GM21528 (cell line): Measurements from ENCODE around the gene AIF1L.

Experiments used
- ATAC-seq: cut with Tn5 transposase; IDR thresholded peaks from one replicate; pipeline ENCODE4 v1.9.1; 2021; ENCODE audit warnings: mild to moderate bottlenecking, moderate library complexity; ENCODE audit not compliant: unreplicated experiment, low FRiP score

The AIF1L gene

DNA sequence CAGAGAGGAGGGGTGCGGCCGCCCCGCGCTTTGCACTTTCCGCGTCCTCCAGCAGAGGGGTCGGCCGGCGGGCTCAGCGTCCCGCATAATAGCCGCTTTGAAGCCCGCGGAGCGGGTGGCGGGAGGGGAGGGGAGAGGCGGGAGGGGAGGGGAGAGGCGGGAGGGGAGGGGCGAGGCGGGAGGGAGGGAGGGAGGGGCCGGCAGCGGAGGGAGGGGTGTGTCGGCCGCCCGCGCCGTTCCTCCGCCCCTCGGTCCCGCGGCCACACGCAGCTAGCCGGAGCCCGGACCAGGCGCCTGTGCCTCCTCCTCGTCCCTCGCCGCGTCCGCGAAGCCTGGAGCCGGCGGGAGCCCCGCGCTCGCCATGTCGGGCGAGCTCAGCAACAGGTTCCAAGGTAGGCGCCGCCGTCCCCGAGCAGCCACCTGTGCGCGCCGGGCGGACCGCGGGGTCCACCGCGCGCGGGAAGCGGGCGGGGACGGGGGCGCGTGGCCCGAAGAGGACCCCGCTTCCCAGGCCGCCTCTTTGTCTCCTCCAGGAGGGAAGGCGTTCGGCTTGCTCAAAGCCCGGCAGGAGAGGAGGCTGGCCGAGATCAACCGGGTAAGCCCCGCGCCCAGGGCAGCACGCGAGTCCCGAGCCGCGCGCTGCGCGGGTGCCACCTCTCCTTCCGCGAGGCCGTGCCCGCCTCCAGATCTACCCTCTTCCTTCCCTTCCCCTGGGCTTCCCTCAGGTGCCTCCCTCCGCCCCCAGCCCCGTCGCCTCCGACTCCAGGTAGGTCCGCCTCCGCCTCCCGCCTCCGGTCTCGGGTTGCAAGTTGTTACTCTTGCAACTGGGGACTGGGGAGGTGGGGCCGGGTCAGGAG lies at the start of gene AIF1L:
Gene AIF1L (plus strand): TSS at position 263 of the 857 bp plus-strand sequence. CDS start 99 bp downstream, at position 362.
- no peak for ATAC-seq

GRCh38 chr9:131046581-131047202 lies 49.6 kb upstream of the AIF1L start:
- ATAC-seq = no peak

- no peak for ATAC-seq
Measured at GRCh38 chr9:131048332-131048731, 48.0 kb upstream of the AIF1L start.

DNA sequence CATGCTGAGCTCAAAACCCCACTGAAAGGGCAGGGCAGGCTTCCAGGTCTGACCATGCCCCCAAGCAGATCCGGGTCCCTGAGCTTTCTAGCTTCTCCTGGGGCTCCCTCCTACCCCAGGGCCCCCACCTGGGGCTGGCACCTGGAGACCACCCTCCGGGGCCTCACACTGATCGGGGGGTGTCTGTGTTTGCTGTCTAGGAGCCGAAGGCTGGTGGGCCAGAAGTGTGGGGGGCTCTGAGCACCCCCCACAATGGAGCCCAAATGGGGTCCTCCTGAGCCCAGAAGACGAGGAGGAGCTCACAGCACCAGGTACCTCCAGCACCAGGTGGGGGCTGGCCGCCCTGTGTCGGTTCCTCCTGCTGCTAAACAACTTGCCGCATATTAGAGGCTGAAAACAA lies 47.5 kb upstream of the AIF1L start:
- ATAC-seq = no peak

DNA sequence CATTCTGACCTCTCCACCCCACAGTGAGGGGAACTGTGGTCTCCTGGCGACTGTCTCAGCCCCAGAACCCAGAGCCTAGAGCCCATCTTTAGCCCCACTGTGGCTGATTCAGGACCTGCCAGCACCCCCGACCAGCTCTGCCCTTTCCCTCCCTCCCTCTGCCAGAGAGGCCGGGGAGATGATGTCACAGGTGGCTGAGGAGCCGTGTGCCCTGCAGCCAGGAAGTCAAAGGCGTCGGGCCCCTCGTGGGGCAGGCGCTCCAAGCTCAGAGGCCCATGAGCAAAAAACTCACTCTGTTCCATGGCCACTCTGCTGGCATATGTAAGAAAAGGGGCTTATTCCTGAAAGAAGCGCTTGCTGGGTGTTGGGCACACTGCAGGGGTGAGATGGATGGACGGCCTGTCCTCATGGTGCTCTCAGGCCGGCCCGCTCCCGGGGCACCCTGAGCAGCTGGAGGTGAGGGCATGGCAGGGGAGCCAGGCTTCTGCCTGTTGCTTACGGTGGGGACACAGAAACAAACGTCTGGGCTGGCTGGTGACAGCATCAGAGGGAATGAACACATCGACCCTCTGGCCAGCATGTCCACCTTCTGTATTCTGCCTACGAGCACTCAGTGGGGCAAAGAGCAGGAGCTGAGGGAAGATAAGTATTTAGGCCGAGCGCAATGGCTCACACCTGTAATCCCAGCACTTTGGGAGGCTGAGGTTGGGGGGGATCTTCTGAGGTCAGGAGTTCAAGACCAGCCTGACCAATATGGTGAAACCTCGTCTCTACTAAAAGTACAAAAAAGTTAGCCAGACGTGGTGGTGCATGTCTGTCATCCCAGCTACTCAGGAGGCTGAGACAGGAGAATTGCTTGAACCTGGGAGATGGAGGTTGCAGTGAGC lies 46.3 kb upstream of the AIF1L start:
- ATAC-seq = no peak

GRCh38 chr9:131050831-131051230 lies 45.5 kb upstream of the AIF1L start:
- no peak for ATAC-seq

DNA sequence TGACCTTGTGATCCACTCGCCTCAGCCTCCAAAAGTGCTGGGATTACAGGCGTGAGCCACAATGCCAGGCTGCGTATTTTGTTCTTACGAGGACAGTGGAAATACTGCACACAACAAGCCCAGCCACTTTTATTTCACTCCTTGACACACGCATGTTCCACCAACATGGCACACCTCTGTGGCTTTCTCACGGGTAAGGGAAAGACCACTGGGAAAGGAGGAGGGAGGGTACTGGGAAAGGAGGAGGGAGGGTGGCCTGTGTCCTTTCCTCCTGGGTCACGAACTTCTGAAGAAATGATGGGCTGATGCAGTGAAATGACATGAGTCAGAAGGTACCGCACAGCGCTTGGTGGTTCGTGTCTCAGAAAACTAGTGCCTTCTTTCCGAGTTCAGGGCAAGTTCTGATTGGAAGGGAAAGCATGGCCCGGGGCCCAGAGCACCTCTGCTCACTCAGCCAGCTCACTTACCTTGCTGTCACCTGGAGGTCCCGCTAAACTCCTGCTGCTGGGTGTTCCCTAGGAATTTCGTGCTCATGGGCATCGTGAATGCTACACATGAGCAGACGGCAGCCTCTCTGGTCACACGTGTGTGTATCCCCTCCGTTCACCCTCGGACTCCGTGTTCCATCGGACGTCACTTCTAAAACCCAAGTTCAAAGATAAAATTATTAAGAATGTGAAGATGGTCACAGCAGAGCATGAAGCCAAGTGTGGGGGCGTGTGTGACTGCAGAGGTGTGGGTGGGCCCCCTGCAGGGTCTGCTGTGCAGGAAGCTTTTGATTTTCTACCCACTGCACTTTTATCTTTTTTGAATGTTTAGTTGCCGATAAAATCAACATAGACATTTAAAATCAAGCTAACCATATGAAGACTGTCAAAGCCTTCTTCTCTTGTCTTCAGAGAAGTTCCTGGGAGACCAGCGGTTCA lies 44.5 kb upstream of the AIF1L start:
- ATAC-seq = no peak

DNA sequence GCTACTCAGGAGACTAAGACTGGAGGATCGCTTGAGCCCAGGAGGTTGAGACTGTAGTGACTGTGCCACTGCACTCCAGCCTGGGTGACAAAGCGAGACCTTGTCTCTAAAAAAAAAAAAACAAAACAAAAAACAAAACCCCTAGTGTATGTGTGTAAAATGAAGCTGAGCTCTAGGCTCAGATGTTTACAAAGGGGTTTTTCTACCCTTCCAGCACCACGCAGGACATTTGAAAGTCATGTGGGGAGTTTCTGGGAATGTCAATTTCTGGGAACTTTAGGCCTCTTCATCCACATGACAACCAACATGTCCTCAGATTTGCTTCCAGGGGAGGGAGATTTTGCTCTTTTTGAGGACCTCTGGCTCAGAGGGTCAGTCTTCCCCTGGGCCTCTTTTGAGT lies 42.4 kb upstream of the AIF1L start:
- ATAC-seq = no peak

DNA sequence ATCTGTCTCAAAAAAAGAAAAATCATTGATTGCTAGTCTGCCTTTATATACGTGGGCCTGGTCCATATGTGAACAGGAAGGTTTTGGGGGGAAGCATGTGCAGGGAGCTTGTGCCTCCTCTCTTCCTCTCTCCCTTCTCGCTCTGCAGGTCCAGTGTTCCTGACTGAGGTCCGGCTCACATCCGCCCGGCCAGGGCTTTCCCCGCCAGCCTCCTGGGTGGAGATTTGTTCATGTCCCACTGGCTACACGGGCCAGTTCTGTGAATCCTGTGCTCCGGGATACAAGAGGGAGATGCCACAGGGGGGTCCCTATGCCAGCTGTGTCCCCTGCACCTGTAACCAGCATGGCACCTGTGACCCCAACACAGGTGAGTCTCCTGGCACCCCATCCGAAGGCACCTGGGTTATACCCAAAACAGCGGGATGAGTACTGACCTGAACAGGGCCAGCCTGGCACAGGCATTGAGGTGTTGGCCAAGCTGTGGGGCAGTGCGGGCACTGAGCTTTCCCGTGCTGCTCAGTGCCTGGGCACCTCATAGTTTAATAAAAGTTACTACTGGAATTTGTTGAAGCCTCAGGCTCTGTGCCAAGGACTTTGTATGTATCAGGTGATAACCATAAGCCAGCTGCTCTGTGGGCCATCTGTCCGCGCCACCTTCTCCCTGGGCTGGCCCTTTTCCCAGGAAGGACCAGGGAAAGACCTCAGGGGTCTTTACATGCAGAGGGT lies 39.4 kb upstream of the AIF1L start:
- no peak for ATAC-seq

GRCh38 chr9:131060900-131061630 lies 35.3 kb upstream of the AIF1L start:
- no peak for ATAC-seq

- ATAC-seq = no peak
Measured at GRCh38 chr9:131062969-131063368, 33.4 kb upstream of the AIF1L start.

DNA sequence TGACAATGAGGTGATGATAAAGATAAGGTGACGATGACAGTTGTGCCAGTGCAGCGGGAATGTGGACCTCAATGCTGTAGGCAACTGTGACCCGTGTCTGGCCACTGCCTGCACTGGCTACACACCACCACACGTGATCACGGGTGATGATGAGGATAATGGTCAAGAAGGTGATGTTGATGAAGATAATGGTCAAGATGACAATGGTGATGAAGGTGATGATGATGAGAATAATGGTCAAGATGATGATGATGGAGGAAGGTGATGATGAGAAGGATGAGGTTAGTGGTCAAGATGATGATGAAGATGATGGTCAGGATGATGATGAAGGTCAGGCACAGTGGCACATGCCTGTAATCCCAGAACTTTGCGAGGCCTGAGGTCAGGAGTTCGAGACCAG lies 30.7 kb upstream of the AIF1L start:
- ATAC-seq = no peak

GRCh38 chr9:131067625-131068024 lies 28.7 kb upstream of the AIF1L start:
- ATAC-seq = no peak

GRCh38 chr9:131068076-131068816 lies 28.1 kb upstream of the AIF1L start:
- ATAC-seq = no peak

- no peak for ATAC-seq
Measured at GRCh38 chr9:131069699-131070098, 26.6 kb upstream of the AIF1L start.

GRCh38 chr9:131072107-131072870 lies 24.0 kb upstream of the AIF1L start:
- ATAC-seq = no peak

GRCh38 chr9:131072871-131073237 lies 23.5 kb upstream of the AIF1L start:
- ATAC-seq = no peak
